ENCODE data around the gene DMAC2.
"Not testable (repeated sequence)": the region's sequence is repeated elsewhere in the genome, so short reads cannot be mapped to it uniquely, and the experiment has no call there.

DMAC2 gene

GRCh38 chr19:41398598-41398997 lies 41.1 kb downstream of the DMAC2 start:
- DNase-seq (ENCODE audit: low read depth in 2 of 2) = no peak

GRCh38 chr19:41398050-41398418 lies 41.7 kb downstream of the DMAC2 start:
- DNase-seq (ENCODE audit: low read depth in 2 of 2) = no peak

GRCh38 chr19:41397086-41398049 lies 42.3 kb downstream of the DMAC2 start, which contains the start of the genes BCKDHA and EXOSC5:
Gene BCKDHA, plus strand, starts transcription at chr19:41397818. Its CDS starts 10 bp downstream, at chr19:41397828.
Gene EXOSC5, minus strand, starts transcription at chr19:41397359. Its CDS starts 31 bp downstream, at chr19:41397328.
- DNase-seq (ENCODE audit: low read depth in 2 of 2) = peak; percentile 99

GRCh38 chr19:41395355-41395754 lies 44.4 kb downstream of the DMAC2 start:
- no peak for DNase-seq (ENCODE audit: low read depth in 2 of 2)

GRCh38 chr19:41392775-41393174 lies 46.9 kb downstream of the DMAC2 start:
- no peak for DNase-seq (ENCODE audit: low read depth in 2 of 2)

GRCh38 chr19:41391618-41392017 lies 48.1 kb downstream of the DMAC2 start:
- no peak for DNase-seq (ENCODE audit: low read depth in 2 of 2)

GRCh38 chr19:41386442-41386841 lies 53.3 kb downstream of the DMAC2 start:
- DNase-seq (ENCODE audit: low read depth in 2 of 2) = no peak

- DNase-seq (ENCODE audit: low read depth in 2 of 2) = no peak
Observed at GRCh38 chr19:41384351-41384750, 55.4 kb downstream of the DMAC2 start.

- not testable (repeated sequence) for DNase-seq (ENCODE audit: low read depth in 2 of 2)
Observed at GRCh38 chr19:41381536-41381935, 58.2 kb downstream of the DMAC2 start.

All from stimulated activated CD8-positive, alpha-beta memory T cell treated with anti-CD3 and anti-CD28 coated beads, Interleukin-2, amount 100 ng/mL, for 48 hours (primary cell).